Measurements from ENCODE around the gene RASGRF2. TPM values are rescaled to one million over a fixed set of nuclear protein-coding genes. Genes with fewer than 3 reads are reported as not detected.
"Not testable (repeated sequence)": the region's sequence is repeated elsewhere in the genome, so short reads cannot be mapped to it uniquely, and the experiment has no call there.

The RASGRF2 gene
- total and polyA plus RNA-seq, 2 of the 8 experiments (the other 6 are each of a cell fraction or from before 2014, with no cell fraction given), result 2.6 to 29.5 TPM

GRCh38 chr5:81262796-81263195, 302.6 kb downstream of the RASGRF2 start:
- H3K23ac ChIP-seq (ENCODE audit: insufficient read length); H3K79me1 ChIP-seq (ENCODE audit: low read depth, low read length); H3K27me3 ChIP-seq (replicated peaks in 1 of 4; ENCODE audit: control insufficient read depth in 3 of 4, extremely low read depth in 1 of 4, insufficient read depth in 3 of 4, low read length in 3 of 4); H4K5ac ChIP-seq (ENCODE audit: insufficient read length, low read depth, low read length); H2BK20ac ChIP-seq (ENCODE audit: low read length); H4K20me1 ChIP-seq (replicated peaks in 1 of 2; ENCODE audit: control insufficient read depth in 1 of 2, insufficient read depth in 2 of 2, low read length in 2 of 2); H3K27ac ChIP-seq (ENCODE audit: low read depth, low read length); H3K4me1 ChIP-seq (replicated peaks in 1 of 4; ENCODE audit: control insufficient read depth in 3 of 4, insufficient read depth in 4 of 4, low read length in 3 of 4); H2BK5ac ChIP-seq (ENCODE audit: low read depth, low read length); H2BK120ac ChIP-seq (replicated peaks; ENCODE audit: low read depth, low read length); H3K4ac ChIP-seq (replicated peaks; ENCODE audit: insufficient read length, low read depth, low read length); FAIRE-seq; H2AFZ ChIP-seq (ENCODE audit: low read length); CTCF ChIA-PET (ENCODE audit: partially characterized antibody); H3K56ac ChIP-seq (replicated peaks; ENCODE audit: insufficient read length, low read depth, low read length); H3K18ac ChIP-seq (ENCODE audit: extremely low read depth, low read length); H3K4me2 ChIP-seq (ENCODE audit: insufficient read depth in 1 of 2, low read depth in 2 of 2, low read length in 2 of 2); POLR2A ChIA-PET (ENCODE audit: partially characterized antibody); H3K36me3 ChIP-seq (ENCODE audit: control insufficient read depth in 2 of 4, insufficient read depth in 4 of 4, low read length in 3 of 4); H2BK15ac ChIP-seq (ENCODE audit: low read length); H3K23me2 ChIP-seq (ENCODE audit: low read depth, low read length); H4K8ac ChIP-seq (ENCODE audit: extremely low read depth, insufficient read depth, low read length); DNase-seq (ENCODE audit: low read depth in 1 of 2, low spot score in 2 of 2); H2BK12ac ChIP-seq (ENCODE audit: low read depth, low read length); H2AK5ac ChIP-seq (ENCODE audit: low read depth, low read length); H3K4me3 ChIP-seq (ENCODE audit: extremely low read depth in 1 of 4, insufficient read depth in 2 of 4, low read depth in 3 of 4, low read length in 4 of 4); H4K91ac ChIP-seq (replicated peaks; ENCODE audit: insufficient read length, low read length); H3K9me3 ChIP-seq (ENCODE audit: insufficient read depth in 2 of 2, low read depth in 1 of 2, low read length in 1 of 2); H3K9ac ChIP-seq (replicated peaks in 1 of 4; ENCODE audit: extremely low read depth in 1 of 4, low read depth in 3 of 4, low read length in 3 of 4); H3K14ac ChIP-seq (ENCODE audit: insufficient read length): not testable (repeated sequence)
- 88% methylated on average over 1 of the region's 1 CpG; no CpG with 5 or more reads in 1 of the 2 experiments for WGBS, 2 experiments (ENCODE audit: extremely low coverage in 1 of 2, insufficient coverage in 1 of 2, insufficient read length in 1 of 2, insufficient replicate concordance in 2 of 2, low coverage in 1 of 2, low lambda C conversion rate in 2 of 2, missing lambda C conversion rate in 1 of 2)
- peaks cover 0 to 12% of the 10 kb centered on the region in 2 experiments; a peak in 1 of 4 replicates for H3K79me2 ChIP-seq (ENCODE audit: control insufficient read depth in 1 of 2, insufficient read depth in 2 of 2, low read length in 2 of 2)

Data from H1 (cell line).